SK-N-SH treated with all-trans-retinoic acid at 6 μM for 48 hours (cell line): ENCODE results near the gene MAP1B.

Source experiments
- ATAC-seq: fragments of 200-7000 bp; cut with Tn5 transposase; 3 replicates; pipeline ENCODE4 v1.9.1; 2020; ENCODE audit warnings: mild to moderate bottlenecking, moderate library complexity
- ARNTL ChIP-seq: fragments of 450-650 bp; formaldehyde crosslinking; IDR thresholded peaks from 2 replicates; pipeline ENCODE4 v1.5.0; 2020; ENCODE audit warnings: low read depth, mild to moderate bottlenecking, moderate library complexity, borderline replicate concordance
- BACH2 ChIP-seq: fragments of 250-450 bp; sonication (Bioruptor Pico); IDR thresholded peaks from 2 replicates; pipeline ENCODE4 v1.9.0; 2021; ENCODE audit warnings: mild to moderate bottlenecking, borderline replicate concordance
- CREB5 ChIP-seq: fragments of 250-450 bp; sonication (Bioruptor Pico); IDR thresholded peaks from 2 replicates; pipeline ENCODE4 v1.5.1; 2020; ENCODE audit warnings: low read depth, mild to moderate bottlenecking, moderate library complexity
- CSDC2 ChIP-seq: fragments of 250-450 bp; sonication (Bioruptor Pico); IDR thresholded peaks from 2 replicates; pipeline ENCODE4 v1.5.0; 2020; ENCODE audit warnings: mild to moderate bottlenecking, moderate library complexity
- CSRNP3 ChIP-seq: fragments of 250-450 bp; sonication (Bioruptor Pico); IDR thresholded peaks from 2 replicates; pipeline ENCODE4 v1.5.1; 2021; ENCODE audit warnings: mild to moderate bottlenecking, moderate library complexity
- GLIS3 ChIP-seq: fragments of 250-450 bp; sonication (Bioruptor Pico); IDR thresholded peaks from 2 replicates; pipeline ENCODE4 v1.5.0; 2020; ENCODE audit warnings: mild to moderate bottlenecking, moderate library complexity
- ISL1 ChIP-seq: fragments of 250-450 bp; sonication (Bioruptor Pico); IDR thresholded peaks from 2 replicates; pipeline ENCODE4 v2.1.2; 2022; ENCODE audit warnings: mild to moderate bottlenecking, moderate library complexity
- OSR1 ChIP-seq: fragments of 250-450 bp; sonication (Bioruptor Pico); IDR thresholded peaks from 2 replicates; pipeline ENCODE4 v1.8.0; 2022; ENCODE audit warnings: moderate library complexity, mild to moderate bottlenecking, inconsistent platforms
- PATZ1 ChIP-seq: fragments of 250-450 bp; sonication (Bioruptor Pico); IDR thresholded peaks from 2 replicates; pipeline ENCODE4 v1.8.0; 2020; ENCODE audit warnings: mild to moderate bottlenecking, moderate library complexity, borderline replicate concordance
- PPARA ChIP-seq: fragments of 250-450 bp; sonication (Bioruptor Pico); IDR thresholded peaks from 2 replicates; pipeline ENCODE4 v1.5.0; 2020; ENCODE audit warnings: mild to moderate bottlenecking, borderline replicate concordance
- RARB ChIP-seq: fragments of 250-450 bp; sonication (Bioruptor Pico); IDR thresholded peaks from 2 replicates; pipeline ENCODE4 v1.8.0; 2021; ENCODE audit warnings: mild to moderate bottlenecking, moderate library complexity
- SNAI2 ChIP-seq: fragments of 250-450 bp; sonication (Bioruptor Pico); IDR thresholded peaks from 2 replicates; pipeline ENCODE4 v1.5.0; 2020; ENCODE audit warnings: mild to moderate bottlenecking, moderate library complexity
- TCF4 ChIP-seq: fragments of 250-450 bp; sonication (Bioruptor Pico); IDR thresholded peaks from 2 replicates; pipeline ENCODE4 v1.8.0; 2021; ENCODE audit warnings: mild to moderate bottlenecking, moderate library complexity, borderline replicate concordance
- TOX ChIP-seq: fragments of 250-450 bp; sonication (Bioruptor Pico); IDR thresholded peaks from 2 replicates; pipeline ENCODE4 v1.8.0; 2021; ENCODE audit warnings: mild to moderate bottlenecking, moderate library complexity, borderline replicate concordance
- TSHZ2 ChIP-seq: fragments of 250-450 bp; sonication (Bioruptor Pico); IDR thresholded peaks from 2 replicates; pipeline ENCODE4 v1.5.0; 2020; ENCODE audit warnings: mild to moderate bottlenecking, moderate library complexity
- ZFP3 ChIP-seq: fragments of 250-450 bp; sonication (Bioruptor Pico); IDR thresholded peaks from 2 replicates; pipeline ENCODE4 v1.5.0; 2020; ENCODE audit warnings: mild to moderate bottlenecking, moderate library complexity
- ZFP30 ChIP-seq: fragments of 450-650 bp; formaldehyde crosslinking; IDR thresholded peaks from 2 replicates; pipeline ENCODE4 v1.5.0; 2022; ENCODE audit warnings: mild to moderate bottlenecking, moderate library complexity
- ZNF565 ChIP-seq: fragments of 450-650 bp; formaldehyde crosslinking; conservative IDR thresholded peaks from 2 replicates; pipeline ENCODE4 v1.5.0; 2020; ENCODE audit warnings: low read depth, mild to moderate bottlenecking, moderate library complexity
- ZNF70 ChIP-seq: fragments of 450-650 bp; formaldehyde crosslinking; IDR thresholded peaks from 2 replicates; pipeline ENCODE4 v1.5.0; 2020; ENCODE audit warnings: mild to moderate bottlenecking, moderate library complexity
- ZNF8 ChIP-seq: fragments of 450-650 bp; formaldehyde crosslinking; IDR thresholded peaks from 2 replicates; pipeline ENCODE4 v1.5.0; 2020; ENCODE audit warnings: mild to moderate bottlenecking, moderate library complexity

MAP1B gene

GRCh38 chr5:72121780-72122445 lies 14.6 kb downstream of the MAP1B start:
- no peak; the same call in 1 of the 3 replicates for ATAC-seq
- TF ChIP-seq ZFP30 (CRISPR knock-in tag) (no peak), BACH2 (CRISPR knock-in tag) (no peak), TOX (CRISPR knock-in tag) (no peak), ZNF565 (no peak), CREB5 (CRISPR knock-in tag) (no peak), ARNTL (CRISPR knock-in tag) (no peak), PPARA (CRISPR knock-in tag) (no peak), ZFP3 (CRISPR knock-in tag) (no peak)

GRCh38 chr5:72122602-72123001 lies 15.3 kb downstream of the MAP1B start:
- TF ChIP-seq TCF4 (CRISPR knock-in tag) (no peak), ZFP3 (CRISPR knock-in tag) (no peak), TSHZ2 (CRISPR knock-in tag) (no peak), ZNF565 (no peak), OSR1 (no peak), CREB5 (CRISPR knock-in tag) (no peak)
- ATAC-seq: no peak; the same call in 2 of the 3 replicates

GRCh38 chr5:72123764-72124376 lies 16.6 kb downstream of the MAP1B start:
- no peak for TF ChIP-seq ZFP3 (CRISPR knock-in tag)
- no peak for TF ChIP-seq CSDC2
- no peak for TF ChIP-seq PATZ1
- no peak for TF ChIP-seq OSR1
- TF ChIP-seq ZNF565: no peak
- no peak for TF ChIP-seq RARB (CRISPR knock-in tag)
- no peak for TF ChIP-seq ISL1 (CRISPR knock-in tag)
- TF ChIP-seq TCF4 (CRISPR knock-in tag): no peak
- no peak for TF ChIP-seq PPARA (CRISPR knock-in tag)
- no peak for TF ChIP-seq BACH2 (CRISPR knock-in tag)
- TF ChIP-seq ZNF70 (CRISPR knock-in tag): no peak
- no peak for TF ChIP-seq CSRNP3
- TF ChIP-seq SNAI2 (CRISPR knock-in tag): no peak
- no peak for TF ChIP-seq ZFP30 (CRISPR knock-in tag)
- TF ChIP-seq GLIS3: no peak
- TF ChIP-seq TSHZ2 (CRISPR knock-in tag): no peak
- no peak for TF ChIP-seq ZNF8 (CRISPR knock-in tag)
- ATAC-seq: no peak
